HG03439 (cell line): Measurements from ENCODE around the gene RIMS3.
"Not testable (repeated sequence)": the region's sequence is repeated elsewhere in the genome, so short reads cannot be mapped to it uniquely, and the experiment has no call there.

Experiments used
- ATAC-seq: cut with Tn5 transposase; IDR thresholded peaks from one replicate; pipeline ENCODE4 v1.9.1; 2021; ENCODE audit warnings: mild to moderate bottlenecking, moderate library complexity; ENCODE audit not compliant: unreplicated experiment

RIMS3 gene

GRCh38 chr1:40595623-40596022 lies 69.9 kb downstream of the RIMS3 start:
- no peak for ATAC-seq

DNA sequence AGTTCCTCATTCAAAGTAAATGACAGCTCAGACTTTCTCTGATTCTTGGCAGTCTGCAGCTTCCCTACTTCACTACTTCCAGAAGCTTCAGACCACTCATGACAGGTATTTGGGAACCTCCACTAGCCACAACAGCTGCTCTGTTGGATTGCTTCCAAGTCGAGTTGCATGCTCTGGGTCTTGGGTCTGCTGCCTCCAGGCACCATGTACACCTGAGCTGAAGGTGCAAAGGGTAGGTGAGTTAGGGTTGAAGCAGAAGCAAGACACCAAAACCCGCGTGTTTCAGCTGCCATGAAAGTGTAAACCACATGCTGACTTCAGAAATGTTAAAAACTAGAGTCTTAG lies 71.3 kb downstream of the RIMS3 start:
- no peak for ATAC-seq

GRCh38 chr1:40593449-40594186 lies 71.9 kb downstream of the RIMS3 start:
- no peak for ATAC-seq

DNA sequence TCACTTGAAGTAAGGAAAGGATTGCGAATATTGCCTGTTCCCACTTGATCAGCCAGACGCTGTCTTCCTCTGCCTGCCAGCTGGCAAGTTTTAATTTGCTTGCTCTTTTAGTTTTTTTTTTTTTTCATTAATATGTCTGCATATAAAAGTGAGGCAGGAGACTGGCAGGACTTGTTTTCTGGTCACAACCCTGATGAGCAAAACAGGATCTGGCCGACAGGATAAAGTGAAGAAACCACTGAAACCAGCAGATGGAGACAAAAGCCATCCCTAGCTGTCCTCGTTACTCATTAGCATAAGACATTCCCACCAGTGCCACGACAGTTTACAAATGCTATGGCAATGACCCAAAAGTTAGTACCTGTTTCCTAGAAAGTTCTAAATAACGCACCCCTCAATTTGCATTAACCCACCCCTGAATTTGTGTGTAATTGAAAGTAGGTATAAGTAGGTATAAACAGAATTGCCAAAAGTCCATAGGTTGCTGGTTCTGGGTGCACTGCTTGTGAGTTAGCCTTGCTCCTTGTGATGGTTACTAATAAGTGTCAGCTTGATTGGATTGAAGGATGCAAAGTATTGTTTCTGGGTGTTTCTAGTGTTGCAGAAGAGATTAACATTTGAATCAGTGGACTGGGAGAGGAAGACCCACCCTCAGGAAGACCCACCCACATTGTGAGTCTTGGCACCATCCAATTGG lies 73.2 kb downstream of the RIMS3 start:
- ATAC-seq = no peak

- no peak for ATAC-seq
These were observed 76.9 kb downstream of the RIMS3 start for GRCh38 chr1:40588586-40588985.

GRCh38 chr1:40583980-40584379 lies 81.5 kb downstream of the RIMS3 start:
- ATAC-seq = no peak

DNA sequence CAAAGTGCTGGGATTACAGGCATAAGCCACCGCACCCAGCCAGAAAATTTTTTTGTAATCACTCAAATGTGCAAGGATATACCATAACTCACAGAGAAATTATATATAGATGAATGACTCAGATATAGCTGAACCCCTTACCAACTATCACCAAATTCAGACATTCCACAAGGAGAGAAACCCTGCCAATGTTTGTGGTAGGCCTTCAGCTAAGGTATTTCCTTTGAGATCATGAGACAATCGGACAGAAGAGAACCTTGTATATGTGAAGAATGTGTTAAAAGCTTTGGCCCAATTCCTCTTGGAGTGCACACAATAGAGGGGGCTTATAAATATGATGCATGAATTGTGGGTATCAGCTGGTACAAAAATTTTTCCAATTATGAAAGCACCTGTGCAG lies 83.4 kb downstream of the RIMS3 start:
- ATAC-seq = no peak

- ATAC-seq = no peak
These were observed 90.1 kb downstream of the RIMS3 start for GRCh38 chr1:40575336-40575735.

GRCh38 chr1:40574805-40575204 lies 90.7 kb downstream of the RIMS3 start:
- not testable (repeated sequence) for ATAC-seq
